Cardiac septum (tissue), 1 donor: ENCODE measurements around the gene LGR6. TPM values are rescaled to one million over a fixed set of nuclear protein-coding genes. Genes with fewer than 3 reads are reported as not detected.

Experiments
- DNase-seq: peaks from one replicate; pipeline ENCODE4 v3.0.0-alpha.2; 2020; ENCODE audit warnings: low spot score
- intact Hi-C: fragments of 100-400 bp; cut with DNase I; formaldehyde crosslinking; loops from one replicate; pipeline ENCODE4 v1.14.0; 2022
- total RNA-seq: library from RNA; stranded (reverse); fragmentation: NEBNext Ultra II Directional; extraction: Animal tissue kit (Norgen Biotek cat#: 25700); gene quantifications from one replicate; pipeline ENCODE4 v1.2.1, GENCODE V29; 2021
- donor health status: DM: no; HTN: no; CAD: no.

The LGR6 gene
- total RNA-seq, 1 donor from 2014 or later: 0.86 TPM

- DNase-seq: no peak
- intact Hi-C loops: loop anchor here (2.0 kb wide), 1 partner anchor 40 kb away; no protein-coding TSS in a partner anchor
Measured at GRCh38 chr1:202275061-202275770, 81.6 kb downstream of the LGR6 start.

- intact Hi-C loops: no loop called here
- DNase-seq: no peak
Measured at GRCh38 chr1:202276081-202276715, 82.6 kb downstream of the LGR6 start.

- no peak for DNase-seq
- intact Hi-C loops: no loop called here
Measured at GRCh38 chr1:202276920-202277319, 83.3 kb downstream of the LGR6 start.

- intact Hi-C loops: no loop called here
- no peak for DNase-seq
Measured at GRCh38 chr1:202278751-202279150, 85.2 kb downstream of the LGR6 start.

GRCh38 chr1:202279806-202280205 is 86.2 kb downstream of the LGR6 start:
- DNase-seq: no peak
- intact Hi-C loops: no loop called here

- DNase-seq: no peak
- intact Hi-C loops: no loop called here
Measured at GRCh38 chr1:202280595-202280994, 87.0 kb downstream of the LGR6 start.

GRCh38 chr1:202281316-202282024 is 87.9 kb downstream of the LGR6 start:
- DNase-seq: no peak
- intact Hi-C loops: no loop called here

GRCh38 chr1:202282025-202282371 is 88.4 kb downstream of the LGR6 start:
- intact Hi-C loops: no loop called here
- DNase-seq: peak; percentile 49

- DNase-seq: peak; percentile 69
- intact Hi-C loops: no loop called here
Measured at GRCh38 chr1:202282596-202283283, 89.1 kb downstream of the LGR6 start.

- DNase-seq: no peak
- intact Hi-C loops: no loop called here
Measured at GRCh38 chr1:202283379-202283844, 89.8 kb downstream of the LGR6 start.

GRCh38 chr1:202283991-202284390 is 90.4 kb downstream of the LGR6 start:
- DNase-seq: no peak
- intact Hi-C loops: no loop called here

- intact Hi-C loops: loop anchor here (5.0 kb wide), 1 partner anchor 84 kb away; no protein-coding TSS in a partner anchor
Measured at GRCh38 chr1:202285908-202286307, 92.3 kb downstream of the LGR6 start.

GRCh38 chr1:202286622-202287097 is 93.1 kb downstream of the LGR6 start:
- intact Hi-C loops: loop anchor here (5.0 kb wide), 1 partner anchor 84 kb away; no protein-coding TSS in a partner anchor
- DNase-seq: no peak

More at GRCh38 chr1:202285908-202286307, 92.3 kb downstream of the LGR6 start:
- DNase-seq: no peak

GRCh38 chr1:202287196-202287595 is 93.6 kb downstream of the LGR6 start:
- intact Hi-C loops: loop anchor here (5.0 kb wide), 1 partner anchor 85 kb away; no protein-coding TSS in a partner anchor
- no peak for DNase-seq

GRCh38 chr1:202288177-202288576 is 94.6 kb downstream of the LGR6 start:
- DNase-seq: no peak
- intact Hi-C loops: loop anchor here (5.0 kb wide), 1 partner anchor 86 kb away; no protein-coding TSS in a partner anchor

GRCh38 chr1:202289009-202289408 is 95.4 kb downstream of the LGR6 start:
- intact Hi-C loops: loop anchor here (5.0 kb wide), 1 partner anchor 87 kb away; no protein-coding TSS in a partner anchor
- no peak for DNase-seq

GRCh38 chr1:202291001-202291400 is 97.4 kb downstream of the LGR6 start:
- intact Hi-C loops: no loop called here
- no peak for DNase-seq

- intact Hi-C loops: no loop called here
- no peak for DNase-seq
Measured at GRCh38 chr1:202291961-202292712, 98.5 kb downstream of the LGR6 start.

GRCh38 chr1:202292773-202293172 is 99.2 kb downstream of the LGR6 start:
- intact Hi-C loops: no loop called here
- no peak for DNase-seq
